NCI-H128 (cell line): ENCODE measurements around the gene ETV4.

Experiments
- DNase-seq: peaks from one replicate; lab custom pipeline; 2025; ENCODE audit not compliant: unreplicated experiment; lab: John Stamatoyannopoulos, UW

Gene ETV4

DNA sequence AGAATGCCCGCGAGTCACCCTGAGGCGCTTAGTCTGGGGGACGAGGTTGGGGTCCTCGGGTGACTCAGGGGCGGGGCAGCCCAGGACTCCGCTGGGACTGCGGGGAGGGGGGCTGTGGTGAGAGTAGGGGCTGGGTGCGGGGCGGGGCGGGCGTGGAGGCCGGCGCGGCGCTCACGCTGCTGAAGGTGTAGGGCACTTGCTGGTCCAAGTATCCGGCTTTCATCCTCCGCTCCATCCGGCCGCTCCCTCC, 832 bp downstream of the ETV4 start:
- no peak for DNase-seq

DNA sequence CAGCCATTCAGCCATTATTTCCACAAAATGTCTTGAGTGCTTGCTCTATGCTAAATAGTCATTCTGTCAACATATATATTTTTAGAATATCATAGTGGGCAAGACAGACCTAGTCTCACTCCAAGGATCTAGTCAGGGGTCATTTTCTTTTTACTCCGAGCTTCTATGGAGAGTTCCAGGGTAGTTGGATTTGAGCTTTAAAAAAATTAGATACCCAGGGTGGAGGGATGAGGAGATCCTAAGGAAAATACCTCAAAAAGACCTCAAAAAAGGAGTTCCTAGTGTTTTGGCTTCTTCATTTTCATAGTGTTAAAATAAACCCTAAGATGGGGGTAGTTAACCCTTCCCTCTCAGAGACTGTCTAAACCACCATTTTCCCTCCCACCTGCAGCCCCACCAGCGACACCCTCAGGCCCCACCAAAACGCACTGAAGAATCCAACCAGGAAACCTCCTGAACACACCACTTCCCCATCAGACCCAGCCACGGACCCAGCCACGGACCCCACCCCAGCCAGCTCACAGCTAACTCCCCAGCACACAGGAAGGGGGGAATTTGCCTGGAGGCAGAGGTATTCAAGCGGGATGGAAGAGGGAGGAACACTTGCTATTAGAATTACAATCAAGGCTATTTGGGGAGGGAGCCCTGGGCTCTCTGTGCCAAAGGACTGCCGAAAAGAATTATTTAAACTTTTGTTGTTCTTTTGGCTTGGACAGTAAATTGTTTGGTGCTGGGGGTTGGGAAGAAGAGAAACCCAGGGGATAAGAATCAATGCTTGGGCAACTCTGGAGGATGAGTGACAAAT, 2.2 kb downstream of the ETV4 start:
- DNase-seq = no peak

DNA sequence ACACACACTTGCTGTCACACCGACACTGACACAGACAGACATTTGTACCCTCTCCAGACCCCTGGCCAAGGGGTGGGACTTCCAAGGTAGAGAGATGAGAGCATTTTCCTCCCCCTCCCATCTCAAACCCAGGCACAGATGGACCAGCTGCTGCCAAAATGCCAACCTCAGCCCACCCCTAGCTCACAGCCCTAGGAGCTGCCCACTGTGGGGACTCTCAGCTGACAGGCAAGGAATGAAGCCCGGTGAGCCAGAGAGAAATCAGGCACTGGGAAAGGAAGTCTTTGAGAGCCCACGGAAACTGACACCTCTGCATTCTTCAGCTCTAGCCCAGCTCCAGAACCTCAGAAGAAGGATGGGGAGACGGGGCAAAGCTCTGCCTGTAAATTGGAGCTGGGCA, 2.8 kb downstream of the ETV4 start:
- DNase-seq = no peak

DNA sequence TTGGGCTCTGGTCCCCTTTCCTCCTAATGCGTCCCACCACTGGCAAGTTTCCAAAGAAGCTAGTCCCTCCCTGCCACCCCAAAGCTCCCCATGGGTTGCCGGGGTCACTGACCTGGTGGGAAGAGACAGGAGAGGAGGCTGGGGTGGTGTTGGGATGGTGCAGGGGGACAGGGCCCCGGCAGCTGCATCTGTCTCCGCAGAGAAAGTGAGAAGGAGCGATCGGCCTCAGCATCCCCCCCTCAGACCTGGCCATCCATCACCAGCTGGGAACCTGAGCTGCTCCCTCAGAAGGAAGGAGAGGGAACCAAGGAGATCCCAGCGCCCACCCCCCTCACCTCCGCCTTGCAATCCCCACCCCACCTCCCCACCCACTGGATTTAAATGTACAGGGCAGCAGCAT, 3.3 kb downstream of the ETV4 start:
- no peak for DNase-seq

DNA sequence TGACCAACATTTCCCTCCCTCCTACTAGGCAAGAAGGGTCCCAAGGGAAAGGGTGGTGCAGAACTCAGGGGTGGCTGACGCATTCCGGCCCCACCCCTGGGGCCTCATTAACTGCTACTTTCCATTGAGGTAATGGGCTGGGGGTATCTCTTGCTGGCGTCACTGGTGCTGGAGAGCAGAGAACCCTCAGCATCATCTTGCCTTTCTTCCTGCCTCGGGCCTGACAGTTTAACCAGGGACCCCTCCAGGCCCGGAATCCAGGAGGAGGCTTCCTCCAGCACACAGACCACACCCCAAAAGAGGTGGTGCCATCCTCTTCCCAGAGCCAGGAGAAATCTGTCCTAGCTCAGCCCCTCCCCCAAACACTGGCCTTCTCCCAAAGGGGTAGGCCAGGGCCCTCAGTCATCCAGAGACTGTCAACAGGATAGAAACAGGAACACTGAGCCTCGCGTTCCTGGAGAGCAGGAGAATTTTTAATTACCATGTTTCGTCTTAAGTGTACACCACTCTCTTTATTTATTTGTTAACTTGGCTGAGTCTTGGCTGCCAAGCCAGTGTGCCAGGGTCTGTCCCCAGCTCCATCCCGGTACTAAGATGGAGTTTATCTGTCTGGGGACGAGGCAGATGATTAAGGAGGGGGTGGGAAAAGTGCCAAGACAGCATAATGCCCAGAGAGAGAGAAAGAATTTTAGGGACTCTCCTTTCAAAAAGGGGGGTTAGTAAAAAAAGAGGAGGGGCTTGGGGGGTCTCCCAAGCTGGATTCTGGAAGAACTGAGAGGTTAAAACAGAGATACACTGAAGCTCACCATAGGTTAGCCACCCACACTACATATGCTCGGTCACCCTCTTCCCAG, 5.1 kb downstream of the ETV4 start:
- no peak for DNase-seq

DNA sequence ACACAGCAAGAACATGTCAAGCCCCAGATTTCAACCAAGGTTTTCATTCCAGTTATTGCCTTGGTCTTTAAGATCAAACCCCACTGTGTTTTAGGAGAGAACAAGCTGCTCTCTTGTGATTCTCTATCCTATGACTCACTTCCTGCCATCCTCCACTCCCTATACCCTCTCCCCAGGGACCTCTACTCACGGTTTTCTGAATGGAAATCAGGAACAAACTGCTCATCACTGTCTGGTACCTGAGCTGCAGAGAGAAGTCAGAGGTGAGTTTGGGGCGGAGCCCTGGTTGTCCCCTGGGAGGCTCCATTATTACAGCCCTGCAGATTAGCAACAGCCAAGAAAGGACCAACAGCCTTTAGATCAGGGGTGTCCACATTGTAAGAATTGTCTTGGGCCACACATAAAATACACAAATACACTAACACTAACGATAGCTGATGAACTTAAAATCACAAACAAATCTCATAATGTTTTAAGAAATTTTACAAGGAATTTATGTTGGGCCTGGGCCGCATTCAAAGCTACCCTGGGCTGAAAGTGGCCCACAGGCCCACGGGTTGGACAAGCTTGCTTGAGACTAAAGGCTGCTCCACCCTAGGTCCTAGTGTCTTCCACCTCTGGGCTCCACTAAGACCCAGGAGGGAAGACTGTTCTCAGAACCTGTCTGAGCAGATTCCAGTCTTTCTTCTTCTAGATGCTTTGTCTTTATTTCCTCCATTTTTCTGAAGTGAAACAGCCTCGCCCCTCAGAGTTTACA, 9.7 kb downstream of the ETV4 start:
- DNase-seq = no peak

DNA sequence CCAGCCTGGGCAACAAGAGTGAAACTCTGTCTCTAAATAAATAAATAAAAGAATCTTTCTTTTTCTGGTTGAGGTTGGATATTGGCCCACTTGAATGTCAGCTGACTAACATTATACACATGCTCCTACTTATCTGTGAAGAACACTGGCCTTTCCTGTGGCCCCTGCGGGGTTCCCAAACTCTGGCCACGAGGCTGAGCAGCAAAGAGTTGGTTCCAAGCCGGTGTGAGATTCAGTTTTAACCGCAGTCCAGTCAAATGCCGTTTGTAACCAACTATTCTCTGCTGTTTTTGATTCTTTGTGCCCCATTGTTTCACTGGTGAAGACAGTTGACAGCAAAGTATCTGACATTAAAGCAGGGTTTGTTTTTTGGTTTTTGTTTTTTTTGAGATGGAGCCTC, 11.2 kb downstream of the ETV4 start:
- DNase-seq = no peak

DNA sequence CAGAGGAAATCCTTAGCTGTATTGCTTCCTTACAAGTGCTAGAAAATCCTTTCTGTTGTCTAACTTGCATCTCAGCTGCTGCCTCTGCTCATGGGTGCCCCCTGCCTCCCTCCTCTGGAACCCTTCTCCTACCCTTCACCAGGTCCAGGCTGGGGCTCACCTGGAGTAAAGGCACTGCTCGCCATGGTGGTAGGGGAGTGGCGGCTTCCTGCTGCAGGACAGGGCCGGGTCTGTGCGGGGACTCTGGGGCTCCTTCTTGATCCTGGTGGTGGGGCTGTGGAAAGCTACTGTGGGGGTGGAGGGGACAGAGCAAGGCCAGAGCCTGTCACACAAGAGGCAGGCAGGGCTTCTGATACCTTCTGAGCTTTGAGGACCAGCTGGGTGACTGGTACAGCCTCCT, 12.4 kb downstream of the ETV4 start:
- no peak for DNase-seq

DNA sequence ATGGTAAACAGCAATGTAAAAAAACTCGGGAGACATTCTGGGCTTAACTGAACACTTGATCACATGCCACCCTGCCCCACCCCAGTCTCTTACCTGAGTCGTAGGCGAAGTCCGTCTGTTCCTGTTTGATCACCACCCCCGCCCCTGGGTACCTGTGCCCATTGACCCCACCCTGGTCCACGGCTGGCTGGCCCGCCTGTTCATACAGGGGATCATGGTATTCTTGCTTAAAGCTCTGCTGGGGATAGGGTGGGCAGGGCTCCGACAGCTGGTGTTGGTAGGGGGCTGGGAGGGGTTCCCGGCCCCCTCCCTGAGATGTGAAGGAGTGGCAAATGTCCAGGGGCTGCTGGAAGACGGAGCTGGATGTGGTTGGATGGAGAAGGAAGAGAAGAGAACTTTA, 13.6 kb downstream of the ETV4 start:
- no peak for DNase-seq

DNA sequence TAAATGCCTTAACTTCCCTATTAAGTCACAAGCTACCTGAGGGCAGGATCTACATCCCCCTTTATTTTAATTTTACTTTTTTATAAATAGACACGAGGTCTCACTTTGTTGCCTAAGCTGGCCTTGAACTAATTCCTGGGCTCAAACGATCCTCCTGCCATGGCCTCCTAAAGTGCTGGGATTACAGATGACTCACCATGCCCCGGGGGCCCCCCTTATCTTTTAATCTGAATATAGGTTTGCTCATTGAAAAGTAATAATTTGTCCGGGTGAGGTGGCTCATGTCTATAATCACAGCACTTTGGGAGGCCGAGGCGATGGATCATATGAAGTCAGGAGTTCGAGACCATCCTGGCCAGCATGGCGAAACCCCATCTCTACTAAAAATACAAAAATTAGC, 14.2 kb downstream of the ETV4 start:
- DNase-seq = no peak

DNA sequence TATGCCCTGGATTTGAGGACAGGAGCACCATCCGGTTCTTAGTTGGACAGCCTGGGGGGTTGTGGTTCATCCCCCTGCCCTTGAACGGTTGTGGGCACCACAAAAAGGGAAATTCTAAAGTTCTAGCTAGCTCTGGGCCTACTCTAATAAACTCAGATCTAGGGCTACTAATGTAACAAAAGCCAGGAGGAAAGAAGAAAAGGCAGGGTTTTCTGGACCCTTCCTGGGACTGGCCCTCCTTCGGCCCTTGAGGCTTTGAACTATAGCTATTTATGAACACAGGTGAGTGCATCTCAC, 15.1 kb downstream of the ETV4 start:
- no peak for DNase-seq

DNA sequence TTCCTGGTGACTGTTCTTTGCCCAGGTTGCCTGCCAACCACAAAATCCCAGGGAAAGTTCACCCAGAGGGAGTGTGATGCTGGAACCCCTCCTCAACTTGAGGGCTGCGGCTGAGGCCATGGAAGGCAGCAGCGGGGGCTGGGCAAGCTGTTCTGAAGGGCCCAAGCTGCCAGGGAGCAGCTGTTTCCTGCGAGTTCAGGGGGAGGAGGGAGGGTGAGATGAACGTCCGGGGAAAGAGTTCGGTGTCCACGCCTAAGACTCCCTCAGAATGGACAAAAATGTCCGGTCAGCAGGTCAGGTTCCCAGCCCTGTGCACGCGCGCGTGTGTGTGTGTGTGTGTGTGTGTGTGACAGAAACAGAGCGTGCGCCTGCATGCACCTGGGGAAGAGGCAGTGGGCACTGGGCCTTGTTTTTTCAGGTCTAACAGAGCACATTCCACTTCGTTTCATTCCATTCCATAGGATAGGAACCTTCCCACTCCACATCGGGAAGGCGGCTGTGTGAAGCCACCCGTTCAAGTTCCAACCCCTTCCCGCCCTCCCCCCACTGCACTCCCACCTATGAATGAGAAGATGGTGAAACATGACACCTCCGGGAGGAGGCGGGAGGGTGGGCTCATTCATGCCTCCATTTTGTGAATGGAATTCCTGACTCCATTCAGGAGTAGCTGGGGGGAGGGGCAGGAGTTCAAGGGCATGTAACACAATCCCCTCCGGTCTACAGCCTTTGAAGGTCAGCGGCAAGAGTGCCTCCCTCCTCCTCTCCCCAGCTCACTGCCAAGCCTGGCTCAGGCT, 15.7 kb downstream of the ETV4 start:
- peak; percentile 49 for DNase-seq

DNA sequence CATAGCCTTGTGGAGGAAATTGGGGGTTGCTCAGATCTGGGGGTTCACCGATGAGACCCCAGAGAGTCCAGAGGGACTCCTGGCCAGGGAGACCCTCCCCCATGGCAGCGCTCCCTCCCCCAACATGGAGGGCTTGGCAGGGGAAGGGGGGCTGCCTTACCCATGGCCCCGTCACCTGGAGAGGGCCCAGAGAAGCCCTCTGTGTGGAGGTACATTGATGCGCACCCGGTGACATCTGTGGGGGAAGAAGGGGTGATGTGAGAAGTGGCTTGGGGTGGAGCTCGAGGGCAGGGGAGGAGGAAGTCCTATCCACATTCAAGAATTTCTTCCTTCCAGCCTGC, 16.2 kb downstream of the ETV4 start:
- no peak for DNase-seq

DNA sequence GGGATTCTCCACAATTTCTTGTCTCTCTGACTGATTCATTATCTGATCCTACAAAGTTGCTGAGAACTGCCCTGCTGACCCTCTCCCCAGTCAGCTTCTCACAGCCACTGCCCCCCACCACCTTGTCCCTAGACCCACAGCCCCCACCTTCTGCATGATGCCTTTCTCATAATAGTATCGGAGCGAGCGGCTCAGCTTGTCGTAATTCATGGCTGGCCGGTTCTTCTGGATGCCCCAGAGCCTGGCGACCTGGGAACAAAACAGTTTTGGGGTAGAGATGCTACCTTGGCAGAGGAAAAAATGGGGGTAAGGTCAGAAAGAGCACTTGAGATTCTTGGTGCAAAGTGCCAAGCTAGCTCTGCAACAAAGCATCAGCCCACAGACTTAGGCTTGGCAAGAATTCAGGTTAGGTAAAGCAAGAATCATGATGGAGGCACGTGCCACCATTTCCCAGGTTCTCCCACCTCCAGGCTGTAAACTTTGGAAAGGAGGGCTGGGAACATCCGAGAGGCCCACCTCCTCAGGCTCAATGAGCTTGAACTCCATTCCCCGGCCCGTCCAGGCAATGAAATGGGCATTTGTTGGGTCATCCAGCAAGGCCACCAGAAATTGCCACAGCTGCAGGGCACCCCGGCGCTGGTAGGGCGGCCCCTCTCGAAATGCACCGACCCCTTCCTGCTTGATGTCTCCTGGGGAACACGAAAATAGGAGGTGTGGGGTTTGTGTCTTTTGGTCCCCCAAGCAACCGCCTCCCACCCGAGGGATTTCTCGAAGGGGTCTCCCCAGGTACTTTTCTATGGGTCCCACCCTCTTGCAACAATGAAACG, 16.9 kb downstream of the ETV4 start:
- DNase-seq = no peak

DNA sequence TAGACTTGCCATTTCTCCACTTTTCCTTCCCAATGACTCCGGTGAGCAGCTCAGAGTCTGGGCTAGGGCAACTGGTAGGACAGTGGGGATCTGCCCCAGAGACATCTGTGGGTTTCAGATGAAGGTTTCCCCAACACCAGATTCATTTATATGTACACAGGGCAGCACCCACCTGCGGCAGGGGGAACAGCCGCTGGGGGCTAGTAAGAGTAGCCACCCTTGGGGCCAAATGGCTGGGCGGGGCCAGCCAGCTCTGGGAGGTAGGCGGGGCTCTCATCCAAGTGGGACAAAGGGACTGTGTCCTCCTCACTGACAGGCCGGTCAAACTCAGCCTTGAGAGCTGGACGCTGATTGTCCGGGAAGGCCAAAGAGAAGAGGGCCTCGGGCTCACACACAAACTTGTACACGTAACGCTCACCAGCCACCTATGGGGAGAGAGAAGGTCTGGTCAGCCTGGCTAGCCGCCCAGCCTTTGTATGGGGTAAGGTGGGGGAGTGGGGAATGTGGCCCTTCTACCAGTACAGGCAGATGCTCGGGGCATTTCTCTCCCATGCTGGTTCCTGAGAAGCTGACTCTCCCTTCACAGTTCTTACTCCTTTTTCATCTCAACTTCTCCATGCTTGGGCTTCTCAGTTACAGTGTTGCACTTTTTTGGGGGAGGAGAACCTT, 17.7 kb downstream of the ETV4 start:
- no peak for DNase-seq

DNA sequence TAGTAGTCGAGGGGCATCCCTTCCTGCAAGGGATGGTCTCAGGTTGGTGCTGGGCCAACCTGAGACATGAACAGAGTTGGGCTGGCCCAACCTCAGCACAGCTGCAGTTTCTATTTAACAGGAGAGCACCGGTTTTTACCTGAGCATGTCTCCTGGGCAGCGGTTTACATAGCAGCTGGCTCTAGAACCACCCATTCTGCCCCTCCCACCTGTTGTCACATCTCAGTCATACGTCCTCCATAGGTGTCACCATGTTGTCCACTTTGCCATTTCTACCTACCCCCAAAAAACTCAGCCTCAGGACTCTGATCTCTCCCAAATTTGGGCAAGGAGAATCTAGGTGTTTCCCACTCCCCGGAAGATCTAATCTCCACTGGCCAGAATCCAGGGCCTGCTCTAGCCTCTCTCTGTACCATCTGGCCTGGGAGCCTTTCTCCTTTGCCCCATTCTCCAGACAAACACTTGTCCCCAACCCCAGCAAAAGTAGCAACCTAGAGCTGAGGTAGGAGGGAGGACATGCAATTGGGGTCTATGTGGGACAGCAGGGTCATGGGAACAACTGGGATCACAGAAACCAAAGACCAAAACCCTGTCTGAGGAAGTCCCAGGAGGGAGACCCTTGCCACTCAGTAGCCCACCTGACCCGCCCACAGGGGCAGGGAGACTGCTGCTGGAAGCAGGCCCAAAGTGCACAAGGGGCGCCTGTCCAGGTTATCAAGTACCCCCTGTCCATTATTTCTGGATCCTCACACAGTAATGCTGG, 19.1 kb downstream of the ETV4 start:
- DNase-seq = no peak

DNA sequence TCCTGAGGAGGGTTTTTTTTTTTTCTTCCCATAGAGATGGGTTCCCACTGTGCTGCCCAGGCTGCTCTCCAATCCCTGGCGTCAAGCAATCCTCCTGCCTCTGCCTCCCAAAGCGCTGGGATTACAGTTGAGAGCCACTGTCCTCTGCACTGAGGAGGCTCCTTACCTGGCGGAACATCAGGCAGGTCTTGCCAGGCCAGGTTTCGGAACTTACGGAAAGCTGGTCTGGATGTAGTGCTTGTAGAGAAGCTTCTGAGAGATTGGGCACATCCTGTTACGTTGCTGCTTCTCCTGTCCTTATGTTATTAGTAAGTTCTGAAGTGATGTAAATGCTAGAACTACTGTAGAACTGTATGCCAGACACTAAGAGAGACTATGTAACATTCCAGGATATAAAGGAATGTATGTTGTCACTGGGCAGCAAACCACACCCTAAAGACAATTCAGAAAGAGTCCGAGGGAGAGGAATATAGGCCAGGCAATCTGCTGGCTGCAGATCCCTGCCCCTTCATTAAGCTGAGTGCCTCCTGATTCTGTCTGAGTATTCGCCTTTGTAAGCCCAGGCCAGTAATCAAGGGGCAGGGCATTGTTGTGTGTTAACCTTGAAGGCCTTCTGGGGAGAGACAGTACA, 21.1 kb downstream of the ETV4 start:
- no peak for DNase-seq

DNA sequence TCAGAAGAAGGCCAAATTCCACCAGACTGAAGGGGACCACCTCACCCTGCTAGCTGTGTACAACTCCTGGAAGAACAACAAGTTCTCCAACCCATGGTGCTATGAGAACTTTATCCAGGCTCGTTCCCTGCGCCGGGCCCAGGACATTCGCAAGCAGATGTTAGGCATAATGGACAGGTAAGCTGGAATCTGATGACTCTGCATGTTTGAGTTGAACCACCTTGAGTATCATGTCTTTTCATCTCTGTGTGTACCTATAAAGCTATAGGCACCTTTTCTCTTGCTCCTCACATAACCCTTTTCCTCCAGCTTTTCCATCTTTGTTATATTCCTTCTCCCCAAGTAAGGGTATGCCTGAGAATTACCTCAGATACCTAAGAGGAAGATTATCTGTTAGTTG, 24.8 kb downstream of the ETV4 start:
- no peak for DNase-seq
